ENCODE measurements around the gene ZBTB16. TPM values are rescaled to one million over a fixed set of nuclear protein-coding genes. Genes with fewer than 3 reads are reported as not detected.

ZBTB16 gene
- total and polyA plus RNA-seq, 2 of the 13 experiments (the other 11 are each of a cell fraction or from before 2014, with no cell fraction given): not detected

- TF ChIP-seq ZNF513 (CRISPR knock-in tag; conservative IDR thresholded peaks at IDR 0.05): no peak
- TF ChIP-seq, protein P1, sequence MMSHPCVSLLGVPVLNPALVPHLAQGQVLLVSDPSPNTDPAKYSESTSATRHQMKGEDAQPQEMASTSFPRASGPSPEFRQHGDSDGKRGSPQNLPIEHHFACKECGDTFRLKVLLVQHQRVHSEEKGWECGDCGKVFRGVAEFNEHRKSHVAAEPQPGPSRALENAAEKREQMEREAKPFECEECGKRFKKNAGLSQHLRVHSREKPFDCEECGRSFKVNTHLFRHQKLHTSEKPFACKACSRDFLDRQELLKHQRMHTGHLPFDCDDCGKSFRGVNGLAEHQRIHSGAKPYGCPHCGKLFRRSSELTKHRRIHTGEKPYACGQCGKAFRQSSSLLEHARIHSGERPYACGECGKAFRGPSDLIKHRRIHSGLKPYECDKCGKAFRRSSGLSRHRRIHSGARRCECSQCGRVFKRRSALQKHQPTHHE (CRISPR knock-in tag; IDR thresholded peaks at IDR 0.05; ENCODE audit: borderline replicate concordance): no peak
- TF ChIP-seq AKNA (CRISPR knock-in tag; IDR thresholded peaks at IDR 0.05; ENCODE audit: borderline replicate concordance): no peak
- TF ChIP-seq, protein P2, sequence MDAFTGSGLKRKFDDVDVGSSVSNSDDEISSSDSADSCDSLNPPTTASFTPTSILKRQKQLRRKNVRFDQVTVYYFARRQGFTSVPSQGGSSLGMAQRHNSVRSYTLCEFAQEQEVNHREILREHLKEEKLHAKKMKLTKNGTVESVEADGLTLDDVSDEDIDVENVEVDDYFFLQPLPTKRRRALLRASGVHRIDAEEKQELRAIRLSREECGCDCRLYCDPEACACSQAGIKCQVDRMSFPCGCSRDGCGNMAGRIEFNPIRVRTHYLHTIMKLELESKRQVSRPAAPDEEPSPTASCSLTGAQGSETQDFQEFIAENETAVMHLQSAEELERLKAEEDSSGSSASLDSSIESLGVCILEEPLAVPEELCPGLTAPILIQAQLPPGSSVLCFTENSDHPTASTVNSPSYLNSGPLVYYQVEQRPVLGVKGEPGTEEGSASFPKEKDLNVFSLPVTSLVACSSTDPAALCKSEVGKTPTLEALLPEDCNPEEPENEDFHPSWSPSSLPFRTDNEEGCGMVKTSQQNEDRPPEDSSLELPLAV (CRISPR knock-in tag; conservative IDR thresholded peaks at IDR 0.05; ENCODE audit: low read depth): no peak
Measured at GRCh38 chr11:114068327-114068726, 8.8 kb downstream of the ZBTB16 start (continued).

All from HepG2 (cell line).